G401.6 (cell line): ENCODE results near the gene THRB.
"Not testable (repeated sequence)": the region's sequence is repeated elsewhere in the genome, so short reads cannot be mapped to it uniquely, and the experiment has no call there.

Experiments used
- FAIRE-seq: peaks from 2 replicates; lab custom pipeline; 2012; peaks lifted over from hg19 to GRCh38; lab: Jason Lieb, UNC

THRB gene

GRCh38 chr3:24137958-24138875, 356.4 kb downstream of the THRB start:
- FAIRE-seq: no peak

- no peak for FAIRE-seq
These were observed 357.3 kb downstream of the THRB start for GRCh38 chr3:24137334-24137733.

- FAIRE-seq: no peak
These were observed 357.9 kb downstream of the THRB start for GRCh38 chr3:24136624-24137310.

GRCh38 chr3:24135280-24135679, 359.4 kb downstream of the THRB start:
- FAIRE-seq: no peak

GRCh38 chr3:24133942-24134341, 360.7 kb downstream of the THRB start:
- FAIRE-seq: no peak

- no peak for FAIRE-seq
These were observed 361.2 kb downstream of the THRB start for GRCh38 chr3:24133436-24133835.

GRCh38 chr3:24129549-24129948, 365.1 kb downstream of the THRB start:
- no peak for FAIRE-seq

GRCh38 chr3:24128199-24129005, 366.2 kb downstream of the THRB start:
- no peak for FAIRE-seq

GRCh38 chr3:24123596-24123995, 371.1 kb downstream of the THRB start:
- FAIRE-seq: no peak

- FAIRE-seq: no peak
These were observed 374.2 kb downstream of the THRB start for GRCh38 chr3:24120434-24120833.

- no peak for FAIRE-seq
These were observed 375.3 kb downstream of the THRB start for GRCh38 chr3:24119321-24119751.

GRCh38 chr3:24117508-24117907, 377.1 kb downstream of the THRB start:
- no peak for FAIRE-seq

- no peak for FAIRE-seq
These were observed 382.9 kb downstream of the THRB start for GRCh38 chr3:24111711-24112110.

GRCh38 chr3:24110051-24110450, 384.6 kb downstream of the THRB start:
- FAIRE-seq: no peak

GRCh38 chr3:24101676-24102168, 392.9 kb downstream of the THRB start:
- FAIRE-seq: no peak

GRCh38 chr3:24100696-24101402, 393.8 kb downstream of the THRB start:
- no peak for FAIRE-seq

GRCh38 chr3:24096695-24097290, 397.9 kb downstream of the THRB start:
- FAIRE-seq: no peak

GRCh38 chr3:24096271-24096670, 398.4 kb downstream of the THRB start:
- FAIRE-seq: no peak

- FAIRE-seq: not testable (repeated sequence)
These were observed 399.8 kb downstream of the THRB start for GRCh38 chr3:24094818-24095217.

- no peak for FAIRE-seq
These were observed 405.9 kb downstream of the THRB start for GRCh38 chr3:24088782-24089181.

- no peak for FAIRE-seq
These were observed 407.2 kb downstream of the THRB start for GRCh38 chr3:24087469-24087868.
